GM10248 (cell line): ENCODE results near the gene DYNC1H1.

Experiments
- CTCF ChIA-PET: fragments of 300-600 bp; sonication (Branson Sonifier 250); formaldehyde crosslinking; extraction: SDS; loops from one replicate; lab custom pipeline; 2021; ENCODE audit warnings: antibody characterized with exemption; lab: Yijun Ruan, JAX
- POLR2A ChIA-PET: fragments of 350-650 bp; sonication (Branson Sonifier 250); formaldehyde crosslinking; extraction: SDS; loops from one replicate; lab custom pipeline; 2020; ENCODE audit warnings: antibody characterized with exemption; lab: Yijun Ruan, JAX
- DNase-seq: peaks from one replicate; pipeline ENCODE4 v3.0.0; 2012; ENCODE audit errors: extremely low spot score
- CTCF ChIP-seq: IDR thresholded peaks from 2 replicates; pipeline ENCODE4 v1.5.1; 2012; ENCODE audit warnings: mild to moderate bottlenecking, low read depth; ENCODE audit errors: extremely low read depth, missing control alignments, control extremely low read depth

DYNC1H1 gene

GRCh38 chr14:101961011-101961721, 3.2 kb upstream of the DYNC1H1 start:
- TF ChIP-seq CTCF, result peak; percentile 84
- CTCF ChIA-PET, result interaction anchor here (0.6 to 4.0 kb wide), 28 partner anchors 8 to 358 kb away, joined by 3 to 20 read pairs (median 3); partner anchors contain the start of genes MOK and ZNF839
- peak; percentile 78 for DNase-seq
- POLR2A ChIA-PET, result no interaction called here

- ChIA-PET CTCF (interaction anchor here (0.6 to 4.0 kb wide), 29 partner anchors 8 to 357 kb away, joined by 3 to 20 read pairs (median 3); partner anchors contain the start of genes MOK and ZNF839), POLR2A (no interaction called here)
- no peak for DNase-seq
- TF ChIP-seq CTCF, result no peak
Observed at GRCh38 chr14:101961746-101962502, 2.4 kb upstream of the DYNC1H1 start.

- ChIA-PET POLR2A (no interaction called here), CTCF (interaction anchor here (0.7 to 4.0 kb wide), 14 partner anchors 9 to 353 kb away, joined by 3 to 20 read pairs (median 3); no protein-coding TSS in a partner anchor)
- no peak for DNase-seq
- TF ChIP-seq CTCF, result no peak
Observed at GRCh38 chr14:101962503-101962874, 1.9 kb upstream of the DYNC1H1 start.

- CTCF ChIA-PET, result interaction anchor here (0.6 to 4.0 kb wide), 7 partner anchors 9 to 351 kb away, joined by 3 to 16 read pairs (median 4); no protein-coding TSS in a partner anchor
- no peak for DNase-seq
- TF ChIP-seq CTCF, result no peak
- POLR2A ChIA-PET, result no interaction called here
Observed at GRCh38 chr14:101963052-101963451, 1.3 kb upstream of the DYNC1H1 start.

- ChIA-PET POLR2A (no interaction called here), CTCF (interaction anchor here (0.6 to 4.0 kb wide), 5 partner anchors 10 to 192 kb away, joined by 3 to 16 read pairs (median 4); no protein-coding TSS in a partner anchor)
- no peak for DNase-seq
- no peak for TF ChIP-seq CTCF
Observed at GRCh38 chr14:101963656-101964296, 597 bp upstream of the DYNC1H1 start.

- CTCF ChIA-PET, result interaction anchor here (1.1 to 2.1 kb wide), 5 partner anchors 10 to 194 kb away, joined by 3 to 13 read pairs (median 5); no protein-coding TSS in a partner anchor
- TF ChIP-seq CTCF, result no peak
- peak; percentile 71 for DNase-seq
- POLR2A ChIA-PET, result interaction anchor here (0.5 to 0.7 kb wide), 6 partner anchors 27 to 1799 kb away, joined by 3 to 5 read pairs (median 3); no protein-coding TSS in a partner anchor
Observed at GRCh38 chr14:101965181-101965544, 790 bp downstream of the DYNC1H1 start.
